Inflammatory macrophage (primary cell): ENCODE measurements around the gene NANOGP8.

Experiments
- DNase-seq, 2 donors: peaks; one replicate each; pipeline ENCODE4 v3.0.0-alpha.2; 2020 to 2022

Gene NANOGP8

GRCh38 chr15:35058534-35059054, 26.5 kb downstream of the NANOGP8 start:
- no peak for DNase-seq

GRCh38 chr15:35055416-35056105, 29.5 kb downstream of the NANOGP8 start:
- DNase-seq: no peak

- DNase-seq: no peak
Measured at GRCh38 chr15:35054380-35054779, 30.7 kb downstream of the NANOGP8 start.

- no peak for DNase-seq
Measured at GRCh38 chr15:35047996-35048395, 37.1 kb downstream of the NANOGP8 start.

- DNase-seq: no peak
Measured at GRCh38 chr15:35047528-35047927, 37.6 kb downstream of the NANOGP8 start.

- peak in 1 of 2 donors; percentile 53 for DNase-seq
Measured at GRCh38 chr15:35043373-35044095, 41.6 kb downstream of the NANOGP8 start.

GRCh38 chr15:35040339-35041255, 44.5 kb downstream of the NANOGP8 start:
- no peak for DNase-seq

- DNase-seq: peak in 1 of 2 donors; percentile 55
Measured at GRCh38 chr15:35038626-35039451, 46.3 kb downstream of the NANOGP8 start.
